H1 (cell line): ENCODE measurements around the gene SUGP2. TPM values are rescaled to one million over a fixed set of nuclear protein-coding genes. Genes with fewer than 3 reads are reported as not detected.

Experiments
- CTCF ChIA-PET: fragments of 300-600 bp; sonication (Branson Sonifier 250); formaldehyde crosslinking; loops from one replicate; lab custom pipeline; 2021; ENCODE audit not compliant: partially characterized antibody; lab: Charles Lee
- POLR2A ChIA-PET: fragments of 300-600 bp; sonication (Branson Sonifier 250); formaldehyde crosslinking; loops from one replicate; lab custom pipeline; 2021; ENCODE audit warnings: inconsistent platforms; ENCODE audit not compliant: partially characterized antibody; lab: Charles Lee
- DNase-seq, 2 experiments: peaks; one replicate each; pipeline versions ENCODE4 v3.0.0 to v3.0.0-alpha.2; 2010 to 2022; ENCODE audit warnings: low spot score in 2 of 2, low read depth in 1 of 2, mixed read lengths in 1 of 2
- FAIRE-seq: peaks from 2 replicates; lab custom pipeline; 2011; peaks lifted over from hg19 to GRCh38; lab: Jason Lieb, UNC
- H2AFZ ChIP-seq: 2 replicates; pipeline ENCODE4 v1.8.1; 2012; ENCODE audit warnings: low read length, inconsistent platforms
- H2AK5ac ChIP-seq: 2 replicates; pipeline ENCODE4 v1.6.1; 2013; ENCODE audit warnings: low read depth, low read length
- H2BK120ac ChIP-seq: replicated peaks from 2 replicates; pipeline ENCODE3; 2013; ENCODE audit warnings: low read depth, low read length, inconsistent platforms
- H2BK12ac ChIP-seq: 2 replicates; pipeline ENCODE4 v1.6.1; 2013; ENCODE audit warnings: low read depth, low read length
- H2BK15ac ChIP-seq: 2 replicates; pipeline ENCODE4 v1.6.1; 2013; ENCODE audit warnings: low read length
- H2BK20ac ChIP-seq: 2 replicates; pipeline ENCODE4 v1.6.1; 2013; ENCODE audit warnings: low read length
- H2BK5ac ChIP-seq: 2 replicates; pipeline ENCODE4 v1.6.1; 2013; ENCODE audit warnings: low read depth, low read length
- H3K14ac ChIP-seq: 2 replicates; pipeline ENCODE4 v1.6.1; 2013; ENCODE audit warnings: inconsistent platforms; ENCODE audit not compliant: insufficient read length
- H3K18ac ChIP-seq: 2 replicates; pipeline ENCODE4 v1.6.1; 2013; ENCODE audit warnings: low read length; ENCODE audit errors: extremely low read depth
- H3K23ac ChIP-seq: 2 replicates; pipeline ENCODE4 v1.6.1; 2013; ENCODE audit warnings: inconsistent platforms; ENCODE audit not compliant: insufficient read length
- H3K23me2 ChIP-seq: 2 replicates; pipeline ENCODE4 v1.6.1; 2013; ENCODE audit warnings: low read depth, low read length
- H3K27ac ChIP-seq: 2 replicates; pipeline ENCODE4 v1.6.1; 2011; ENCODE audit warnings: low read depth, low read length, inconsistent platforms
- H3K27me3 ChIP-seq, 4 experiments: replicated peaks in 1 of 4; 1 replicate in 1 of 4; 2 replicates in 3 of 4; pipeline versions ENCODE4 v1.6.1 to v1.8.1; 2011 to 2013; ENCODE audit warnings: low read length in 3 of 4, mild to moderate bottlenecking in 3 of 4, inconsistent platforms in 2 of 4, mixed read lengths in 2 of 4, moderate library complexity in 1 of 4; ENCODE audit not compliant: control insufficient read depth in 3 of 4, insufficient read depth in 3 of 4; ENCODE audit errors: extremely low read depth in 1 of 4
- H3K36me3 ChIP-seq, 4 experiments: 2 replicates each; pipeline versions ENCODE4 v1.6.1 to v1.8.1; 2011 to 2013; ENCODE audit warnings: mild to moderate bottlenecking in 4 of 4, low read length in 3 of 4, moderate library complexity in 2 of 4, control low read depth in 1 of 4, inconsistent platforms in 1 of 4; ENCODE audit not compliant: insufficient read depth in 4 of 4, control insufficient read depth in 2 of 4
- H3K4ac ChIP-seq: replicated peaks from 2 replicates; pipeline ENCODE3; 2013; ENCODE audit warnings: low read length, low read depth, mixed read lengths, inconsistent platforms; ENCODE audit not compliant: insufficient read length
- H3K4me1 ChIP-seq, 4 experiments: replicated peaks in 1 of 4; 1 replicate in 1 of 4; 2 replicates in 3 of 4; pipeline versions ENCODE4 v1.6.1 to v1.8.1; 2011 to 2013; ENCODE audit warnings: low read length in 3 of 4, inconsistent platforms in 2 of 4, mixed read lengths in 1 of 4; ENCODE audit not compliant: insufficient read depth in 4 of 4, control insufficient read depth in 3 of 4
- H3K4me2 ChIP-seq, 2 experiments: 2 replicates each; pipeline versions ENCODE4 v1.6.1 to v1.8.1; 2011 to 2013; ENCODE audit warnings: low read depth in 2 of 2, low read length in 2 of 2, control low read depth in 1 of 2, inconsistent platforms in 1 of 2, mild to moderate bottlenecking in 1 of 2; ENCODE audit not compliant: insufficient read depth in 1 of 2
- H3K4me3 ChIP-seq, 4 experiments: fragments of 200-600, 300-600 bp in 1 of 4; sonication (generic), shearing (Covaris generic), sonication (Bioruptor Twin) in 1 of 4; 2 replicates each; pipeline versions ENCODE4 v1.5.1 to v1.8.1; 2011 to 2016; ENCODE audit warnings: low read length in 4 of 4, low read depth in 3 of 4, control low read depth in 2 of 4, inconsistent platforms in 2 of 4, mild to moderate bottlenecking in 2 of 4, mixed read lengths in 1 of 4, moderate library complexity in 1 of 4; ENCODE audit not compliant: insufficient read depth in 2 of 4; ENCODE audit errors: extremely low read depth in 1 of 4
- H3K56ac ChIP-seq: replicated peaks from 2 replicates; pipeline ENCODE3; 2013; ENCODE audit warnings: low read depth, mild to moderate bottlenecking, mixed read lengths, low read length, inconsistent platforms; ENCODE audit not compliant: insufficient read length
- H3K79me1 ChIP-seq: 2 replicates; pipeline ENCODE4 v1.6.1; 2013; ENCODE audit warnings: low read depth, low read length, control low read depth
- H3K79me2 ChIP-seq, 2 experiments: 2 replicates each; pipeline versions ENCODE4 v1.6.1 to v1.8.1; 2012 to 2013; ENCODE audit warnings: low read length in 2 of 2, mild to moderate bottlenecking in 2 of 2, inconsistent platforms in 1 of 2; ENCODE audit not compliant: insufficient read depth in 2 of 2, control insufficient read depth in 1 of 2
- H3K9ac ChIP-seq, 4 experiments: replicated peaks in 1 of 4; 1 replicate in 1 of 4; 2 replicates in 3 of 4; pipeline versions ENCODE4 v1.6.1 to v1.8.1; 2011 to 2013; ENCODE audit warnings: low read depth in 3 of 4, low read length in 3 of 4, control low read depth in 2 of 4, mild to moderate bottlenecking in 2 of 4, moderate library complexity in 2 of 4, inconsistent platforms in 1 of 4; ENCODE audit errors: extremely low read depth in 1 of 4
- H3K9me3 ChIP-seq, 2 experiments: 2 replicates each; pipeline versions ENCODE4 v1.6.1 to v1.8.1; 2012 to 2013; ENCODE audit warnings: mild to moderate bottlenecking in 2 of 2, moderate library complexity in 2 of 2, control low read depth in 1 of 2, inconsistent platforms in 1 of 2, low read depth in 1 of 2, low read length in 1 of 2, mixed read lengths in 1 of 2; ENCODE audit not compliant: insufficient read depth in 2 of 2
- H4K20me1 ChIP-seq, 2 experiments: replicated peaks in 1 of 2; 2 replicates each; pipeline versions ENCODE3 to v1.8.1; 2011 to 2013; ENCODE audit warnings: inconsistent platforms in 2 of 2, low read length in 2 of 2, mild to moderate bottlenecking in 1 of 2; ENCODE audit not compliant: insufficient read depth in 2 of 2, control insufficient read depth in 1 of 2
- H4K5ac ChIP-seq: 2 replicates; pipeline ENCODE4 v1.6.1; 2013; ENCODE audit warnings: low read length, low read depth, mixed read lengths, inconsistent platforms; ENCODE audit not compliant: insufficient read length
- H4K8ac ChIP-seq: 2 replicates; pipeline ENCODE4 v1.8.0; 2013; ENCODE audit warnings: mild to moderate bottlenecking, moderate library complexity, low read length, inconsistent platforms; ENCODE audit not compliant: insufficient read depth; ENCODE audit errors: extremely low read depth
- H4K91ac ChIP-seq: replicated peaks from 2 replicates; pipeline ENCODE3; 2013; ENCODE audit warnings: low read length, mixed read lengths, inconsistent platforms; ENCODE audit not compliant: insufficient read length
- CBX8 ChIP-seq: fragments of 300-800, 300-1000 bp; sonication (generic); IDR thresholded peaks from 2 replicates; pipeline ENCODE4 v1.7.1; 2016; ENCODE audit warnings: low read depth, low read length, borderline replicate concordance
- JUN ChIP-seq: IDR thresholded peaks from 2 replicates; pipeline ENCODE4 v1.6.1; 2011; ENCODE audit warnings: low read depth, mild to moderate bottlenecking, improper control_type of control experiment, low read length
- WGBS, 2 experiments: shearing (Covaris generic) in 1 of 2; methylation state at CpG; one replicate each; pipeline versions ENCODE4 v1.1.6 to v1.1.7; 2013 to 2015; ENCODE audit warnings: low lambda C conversion rate in 2 of 2, mixed read lengths in 2 of 2, inconsistent platforms in 1 of 2, low coverage in 1 of 2, missing lambda C conversion rate in 1 of 2; ENCODE audit not compliant: insufficient replicate concordance in 2 of 2, insufficient coverage in 1 of 2, insufficient read length in 1 of 2; ENCODE audit errors: extremely low coverage in 1 of 2, missing lambda C conversion rate in 1 of 2; 5-methylcytosine and 5-hydroxymethylcytosine counted together
- polyA plus RNA-seq, 7 experiments: library from polyadenylated mRNA; depleted of rRNA in 3 of 7; stranded (reverse) in 5 of 7; unstranded in 2 of 7; fragments of >200 nt in 5 of 7; fragments of 200-250 nt in 2 of 7; gene quantifications; 1 replicate in 5 of 7; 2 replicates in 1 of 7; 4 replicates in 1 of 7; pipeline versions ENCODE4 v1.2.1 to v1.2.3, GENCODE V29; 2011 to 2013; ENCODE audit warnings: missing spikeins in 2 of 7, mixed read lengths in 2 of 7
- total RNA-seq: library from RNA; stranded (reverse); fragmentation: NEBNext Ultra II Directional; extraction: Animal tissue kit (Norgen Biotek cat#: 25700); gene quantifications from 2 replicates; pipeline ENCODE4 v1.2.1, GENCODE V29; 2021

SUGP2 gene
- total and polyA plus RNA-seq, 2 of the 8 experiments (the other 6 are each of a cell fraction or from before 2014, with no cell fraction given) = 57.7 to 114 TPM

DNA sequence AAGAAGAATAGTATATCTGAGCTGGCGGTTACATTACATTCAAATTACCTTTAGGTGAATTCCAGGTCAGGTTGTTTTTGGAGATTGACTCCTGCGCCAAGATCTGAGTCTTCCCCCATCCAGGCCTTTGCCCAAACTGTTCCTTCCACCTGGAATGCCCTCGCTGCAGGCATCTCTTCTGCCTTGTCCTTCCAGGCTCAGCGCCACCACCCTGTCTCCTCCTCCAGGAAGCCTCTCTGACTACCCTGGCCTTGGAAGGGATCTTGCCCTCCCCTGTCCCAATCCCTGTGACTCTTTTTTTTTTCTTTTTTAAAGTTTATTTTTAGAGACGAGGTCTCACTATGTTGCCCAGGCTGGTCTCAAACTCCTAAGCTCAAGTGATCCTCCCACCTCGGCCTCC, 90.6 kb downstream of the SUGP2 start:
- H4K91ac ChIP-seq = no peak overlapping the region
- no peak overlapping the region for H3K23ac ChIP-seq
- H3K4me2 ChIP-seq = no peak overlapping the region
- H2BK12ac ChIP-seq = no peak overlapping the region
- H3K27me3 ChIP-seq = no peaks in the 10 kb centered on the region
- ChIA-PET CTCF (interaction anchor here (1.1 to 1.3 kb wide), 2 partner anchors 42 to 44 kb away, joined by 3 read pairs; no protein-coding TSS in a partner anchor), POLR2A (interaction anchor here (0.5 to 2.2 kb wide), 9 partner anchors 8 to 193 kb away, joined by 3 to 8 read pairs (median 3); no protein-coding TSS in a partner anchor)
- H2AK5ac ChIP-seq = no peak overlapping the region
- no peak overlapping the region for H2BK120ac ChIP-seq
- H3K4ac ChIP-seq = no peak overlapping the region
- no peak overlapping the region for H3K56ac ChIP-seq
- H3K27ac ChIP-seq = no peak overlapping the region
- H3K9me3 ChIP-seq = no peaks in the 10 kb centered on the region
- H3K9ac ChIP-seq = no peak overlapping the region
- H3K4me3 ChIP-seq = no peak overlapping the region
- H3K79me2 ChIP-seq = peaks cover 0 to 5% of the 10 kb centered on the region in 2 experiments; a peak in 1 of 4 replicates
- FAIRE-seq (no peak), DNase-seq (no peak)
- H2BK15ac ChIP-seq = no peak overlapping the region
- peaks cover 3% of the 10 kb centered on the region; the same call in 1 of the 2 replicates for H3K79me1 ChIP-seq
- H4K8ac ChIP-seq = no peak overlapping the region
- no peak overlapping the region for H2AFZ ChIP-seq
- H3K36me3 ChIP-seq = peaks cover under 1 to 14% (median 4%) of the 10 kb centered on the region in 4 experiments; a peak in 4 of 8 replicates
- 81% methylated on average over 6 of the region's 6 CpGs; no CpG with 5 or more reads in 1 of the 2 experiments for WGBS, 2 experiments
- no peak overlapping the region for H4K5ac ChIP-seq
- H3K23me2 ChIP-seq = peaks cover 10% of the 10 kb centered on the region; the same call in 1 of the 2 replicates
- no peak overlapping the region for H2BK20ac ChIP-seq
- peaks cover 1 to 2% of the 10 kb centered on the region in 2 experiments for H4K20me1 ChIP-seq
- peaks cover 5 to 18% (median 9%) of the 10 kb centered on the region in 4 experiments for H3K4me1 ChIP-seq
- no peak overlapping the region for H2BK5ac ChIP-seq
- H3K14ac ChIP-seq = no peak overlapping the region
- H3K18ac ChIP-seq = no peak overlapping the region
- no peak for TF ChIP-seq JUN
- no peak for TF ChIP-seq CBX8
